Uterine smooth muscle cell (primary cell): ENCODE results near the gene RPS6KA4. TPM values are rescaled to one million over a fixed set of nuclear protein-coding genes. Genes with fewer than 3 reads are reported as not detected.

ENCODE experiments used
- total RNA-seq: library from RNA; depleted of rRNA; stranded (reverse); fragments of >200 nt; gene quantifications from 2 replicates; pipeline ENCODE4 v1.2.3, GENCODE V29; 2014

Gene RPS6KA4
- 39.7 and 58.7 TPM in 2 replicates for total RNA-seq

GRCh38 chr11:64358907-64359711 is at the start of gene RPS6KA4:
RPS6KA4 (plus strand) TSS chr11:64359162; CDS start chr11:64359236, 74 bp downstream.

GRCh38 chr11:64317325-64317960 is 41.5 kb upstream of the RPS6KA4 start, which contains the start of gene TRMT112:
TRMT112 (minus strand) TSS chr11:64317559; CDS start chr11:64317526, 33 bp downstream.

GRCh38 chr11:64317961-64318765 is 40.8 kb upstream of the RPS6KA4 start, which contains the start of gene PRDX5:
PRDX5 (plus strand) TSS chr11:64318121; CDS start chr11:64318216, 95 bp downstream.

GRCh38 chr11:64339754-64340408 is 19.1 kb upstream of the RPS6KA4 start, which contains the start of gene CCDC88B:
CCDC88B (plus strand) TSS chr11:64340204; CDS start chr11:64340267, 63 bp downstream.

Other genes starting within 250 kb of the RPS6KA4 start
- gene MACROD1, start 193.0 kb upstream of the RPS6KA4 start, total RNA-seq: 9.3 and 20.5 TPM in 2 replicates
- 141 and 237 TPM in 2 replicates for gene STIP1, start 173.0 kb upstream of the RPS6KA4 start, total RNA-seq
- 3.2 and 4.8 TPM in 2 replicates for gene FERMT3, start 152.4 kb upstream of the RPS6KA4 start, total RNA-seq
- 39.1 and 46.2 TPM in 2 replicates for gene TRPT1, start 133.0 kb upstream of the RPS6KA4 start, total RNA-seq
- gene NUDT22, start 132.9 kb upstream of the RPS6KA4 start, total RNA-seq: 63.5 and 71.4 TPM in 2 replicates
- gene DNAJC4, start 128.6 kb upstream of the RPS6KA4 start, total RNA-seq: 4.5 and 9.1 TPM in 2 replicates
- 21.9 and 38.9 TPM in 2 replicates for gene VEGFB, start 124.6 kb upstream of the RPS6KA4 start, total RNA-seq
- 40.7 and 59.2 TPM in 2 replicates for gene FKBP2, start 118.1 kb upstream of the RPS6KA4 start, total RNA-seq
- 296 and 414 TPM in 2 replicates for gene PPP1R14B, start 112.2 kb upstream of the RPS6KA4 start, total RNA-seq
- gene PLCB3, start 107.6 kb upstream of the RPS6KA4 start, total RNA-seq: 55.2 and 56.8 TPM in 2 replicates
- gene BAD, start 74.5 kb upstream of the RPS6KA4 start, total RNA-seq: 55.6 and 65.6 TPM in 2 replicates
- 5.3 and 8.1 TPM in 2 replicates for gene GPR137, start 73.3 kb upstream of the RPS6KA4 start, total RNA-seq
- not detected in 2 replicates for gene KCNK4, start 67.9 kb upstream of the RPS6KA4 start, total RNA-seq
- not detected in 2 replicates for gene CATSPERZ, start 58.8 kb upstream of the RPS6KA4 start, total RNA-seq
- gene ESRRA, start 53.6 kb upstream of the RPS6KA4 start, total RNA-seq: 33.6 and 40.9 TPM in 2 replicates
- 345 and 365 TPM in 2 replicates for gene TRMT112, start 41.6 kb upstream of the RPS6KA4 start, total RNA-seq
- 201 and 411 TPM in 2 replicates for gene PRDX5, start 41.0 kb upstream of the RPS6KA4 start, total RNA-seq
- gene CCDC88B, start 19.0 kb upstream of the RPS6KA4 start, total RNA-seq: 1.9 and 2.0 TPM in 2 replicates
- gene SLC22A11, start 196.8 kb downstream of the RPS6KA4 start, total RNA-seq: not detected in 2 replicates
- not detected in 2 replicates for gene SLC22A12, start 232.1 kb downstream of the RPS6KA4 start, total RNA-seq